Cardiac muscle cell (in vitro differentiated cells and primary cell): Measurements from ENCODE around the gene LCORL. TPM values are rescaled to one million over a fixed set of nuclear protein-coding genes. Genes with fewer than 3 reads are reported as not detected.
"Not testable (repeated sequence)": the region's sequence is repeated elsewhere in the genome, so short reads cannot be mapped to it uniquely, and the experiment has no call there.

ENCODE experiments used
- DNase-seq, 2 donors: peaks; one replicate each; pipeline versions ENCODE4 v3.0.0 to v3.0.0-alpha.2; 2010 to 2017; ENCODE audit warnings: low read depth in 1 of 2, low spot score in 1 of 2
- H3K27ac ChIP-seq: fragments of 200-600 bp; sonication (generic); 2 replicates; pipeline ENCODE4 v1.5.1; 2016
- H3K27me3 ChIP-seq: fragments of 200-600 bp; sonication (generic); 2 replicates; pipeline ENCODE4 v1.6.0; 2016; ENCODE audit warnings: control low read depth
- H3K36me3 ChIP-seq: fragments of 200-600 bp; sonication (generic); 2 replicates; pipeline ENCODE4 v1.5.1; 2016; ENCODE audit warnings: control low read depth
- H3K4me1 ChIP-seq: fragments of 200-600 bp; sonication (generic); 2 replicates; pipeline ENCODE4 v1.8.1; 2017; ENCODE audit warnings: low read depth, mild to moderate bottlenecking, mixed run types
- H3K4me3 ChIP-seq: fragments of 200-600 bp; sonication (generic); 2 replicates; pipeline ENCODE4 v1.5.1; 2016; ENCODE audit warnings: mild to moderate bottlenecking
- H3K9me3 ChIP-seq: fragments of 200-600 bp; sonication (generic); 2 replicates; pipeline ENCODE4 v1.5.1; 2017; ENCODE audit warnings: low read depth, mild to moderate bottlenecking, control low read depth
- polyA plus RNA-seq: library from polyadenylated mRNA; unstranded; fragments of >200 nt; fragmentation: Nextera tagmentation; extraction: Ambion mirVana; gene quantifications from 2 replicates; pipeline ENCODE4 v1.2.1, GENCODE V29; 2016
- total RNA-seq: library from RNA; depleted of rRNA; stranded (reverse); fragments of >200 nt; gene quantifications from 2 replicates; pipeline ENCODE4 v1.2.3, GENCODE V29; 2016
- TF ChIP-seq, protein P1 (sequence below): IDR thresholded peaks from 2 replicates; pipeline ENCODE4 v1.5.1; 2012; ENCODE audit warnings: low read depth, mild to moderate bottlenecking, low read length

Gene LCORL
- total and polyA plus RNA-seq, 2 experiments from 2014 or later, result 11.7 to 50.2 TPM

DNA sequence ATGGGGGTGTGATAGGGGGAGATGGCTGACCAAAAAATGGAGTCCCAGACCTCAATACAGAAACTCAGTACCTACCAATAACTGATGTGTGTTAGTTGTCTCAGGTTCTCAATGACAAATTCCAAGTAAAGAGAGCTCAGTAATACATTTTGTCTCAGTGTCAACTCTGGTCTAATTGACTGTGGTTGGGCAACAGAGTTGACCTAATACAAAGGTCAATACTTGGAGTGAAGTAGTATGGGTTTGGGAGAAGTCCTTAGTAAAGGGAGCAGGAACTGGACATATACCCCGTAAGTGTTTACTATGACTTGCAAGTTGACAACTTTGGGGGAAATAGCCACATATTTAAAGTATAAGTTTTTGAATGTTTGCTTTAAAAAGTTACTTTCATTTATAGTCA lies 20.5 kb upstream of the LCORL start:
- H3K4me1 ChIP-seq, result no peaks in the 10 kb centered on the region
- TF ChIP-seq, protein P1, sequence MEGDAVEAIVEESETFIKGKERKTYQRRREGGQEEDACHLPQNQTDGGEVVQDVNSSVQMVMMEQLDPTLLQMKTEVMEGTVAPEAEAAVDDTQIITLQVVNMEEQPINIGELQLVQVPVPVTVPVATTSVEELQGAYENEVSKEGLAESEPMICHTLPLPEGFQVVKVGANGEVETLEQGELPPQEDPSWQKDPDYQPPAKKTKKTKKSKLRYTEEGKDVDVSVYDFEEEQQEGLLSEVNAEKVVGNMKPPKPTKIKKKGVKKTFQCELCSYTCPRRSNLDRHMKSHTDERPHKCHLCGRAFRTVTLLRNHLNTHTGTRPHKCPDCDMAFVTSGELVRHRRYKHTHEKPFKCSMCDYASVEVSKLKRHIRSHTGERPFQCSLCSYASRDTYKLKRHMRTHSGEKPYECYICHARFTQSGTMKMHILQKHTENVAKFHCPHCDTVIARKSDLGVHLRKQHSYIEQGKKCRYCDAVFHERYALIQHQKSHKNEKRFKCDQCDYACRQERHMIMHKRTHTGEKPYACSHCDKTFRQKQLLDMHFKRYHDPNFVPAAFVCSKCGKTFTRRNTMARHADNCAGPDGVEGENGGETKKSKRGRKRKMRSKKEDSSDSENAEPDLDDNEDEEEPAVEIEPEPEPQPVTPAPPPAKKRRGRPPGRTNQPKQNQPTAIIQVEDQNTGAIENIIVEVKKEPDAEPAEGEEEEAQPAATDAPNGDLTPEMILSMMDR, result no peak
- H3K4me3 ChIP-seq, result no peak overlapping the region
- H3K27ac ChIP-seq, result no peak overlapping the region
- no peaks in the 10 kb centered on the region for H3K27me3 ChIP-seq
- DNase-seq, result no peak
- H3K36me3 ChIP-seq, result no peaks in the 10 kb centered on the region
- H3K9me3 ChIP-seq, result no peaks in the 10 kb centered on the region

DNA sequence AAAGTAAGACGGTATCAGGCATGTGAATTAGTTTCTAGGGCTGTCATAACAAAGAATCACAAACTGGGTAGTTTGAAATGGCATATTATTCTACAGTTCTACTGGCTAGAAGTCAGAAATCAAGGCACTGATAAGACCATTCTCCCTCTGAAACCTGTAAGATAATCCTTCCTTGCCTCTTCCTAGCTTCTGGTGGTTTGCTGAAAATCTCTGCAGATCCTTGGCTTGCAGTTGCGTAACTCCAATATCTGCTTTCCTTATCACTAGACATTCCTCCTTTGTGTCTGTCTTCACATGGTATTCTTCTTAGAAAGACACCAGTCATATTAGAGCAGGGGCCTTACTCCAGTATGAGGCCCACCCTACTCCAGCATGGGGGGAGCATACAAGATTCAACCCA lies 19.6 kb upstream of the LCORL start:
- peak in 1 of 2 donors; percentile 7 for DNase-seq
- Histone ChIP-seq H3K9me3 (no peaks in the 10 kb centered on the region), H3K4me3 (no peak overlapping the region), H3K4me1 (no peaks in the 10 kb centered on the region), H3K27ac (no peak overlapping the region), H3K36me3 (no peaks in the 10 kb centered on the region), H3K27me3 (no peaks in the 10 kb centered on the region)
- TF ChIP-seq, protein P1, result no peak

DNA sequence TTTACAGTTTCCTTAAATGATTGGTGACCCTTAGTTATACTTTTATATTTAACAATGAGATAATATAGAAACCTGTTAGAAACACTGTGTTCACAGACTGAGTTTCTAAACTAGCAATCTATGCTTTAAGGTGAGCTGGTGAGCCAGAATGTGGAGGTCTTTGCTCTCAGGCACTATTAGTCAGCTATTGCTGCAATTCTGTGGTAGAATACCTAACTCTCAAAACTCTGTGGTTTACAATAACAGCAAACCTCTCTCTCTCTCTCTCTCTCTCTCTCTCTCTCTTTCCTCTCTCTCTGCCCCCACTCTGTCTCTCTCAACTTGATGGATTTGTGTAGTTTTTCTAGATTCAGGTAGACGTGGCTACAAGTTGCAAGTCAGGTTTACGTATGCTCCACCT lies 17.6 kb upstream of the LCORL start:
- no peak for DNase-seq
- Histone ChIP-seq H3K27ac (no peak overlapping the region), H3K36me3 (no peaks in the 10 kb centered on the region), H3K9me3 (no peaks in the 10 kb centered on the region), H3K27me3 (no peaks in the 10 kb centered on the region), H3K4me3 (no peak overlapping the region), H3K4me1 (no peaks in the 10 kb centered on the region)
- TF ChIP-seq, protein P1, result no peak

- not testable (repeated sequence) for H3K9me3 ChIP-seq, H3K4me3 ChIP-seq, DNase-seq, H3K27ac ChIP-seq, H3K4me1 ChIP-seq, H3K36me3 ChIP-seq, H3K27me3 ChIP-seq
Observed at GRCh38 chr4:18036369-18036768, 14.8 kb upstream of the LCORL start.

- no peak overlapping the region for H3K4me3 ChIP-seq
- no peaks in the 10 kb centered on the region for H3K4me1 ChIP-seq
- TF ChIP-seq, protein P1, result no peak
- H3K27ac ChIP-seq, result no peak overlapping the region
- no peaks in the 10 kb centered on the region for H3K9me3 ChIP-seq
- H3K36me3 ChIP-seq, result no peaks in the 10 kb centered on the region
- peak in 1 of 2 donors; percentile 68 for DNase-seq
- no peaks in the 10 kb centered on the region for H3K27me3 ChIP-seq
Observed at GRCh38 chr4:18034099-18034498, 12.5 kb upstream of the LCORL start.

DNA sequence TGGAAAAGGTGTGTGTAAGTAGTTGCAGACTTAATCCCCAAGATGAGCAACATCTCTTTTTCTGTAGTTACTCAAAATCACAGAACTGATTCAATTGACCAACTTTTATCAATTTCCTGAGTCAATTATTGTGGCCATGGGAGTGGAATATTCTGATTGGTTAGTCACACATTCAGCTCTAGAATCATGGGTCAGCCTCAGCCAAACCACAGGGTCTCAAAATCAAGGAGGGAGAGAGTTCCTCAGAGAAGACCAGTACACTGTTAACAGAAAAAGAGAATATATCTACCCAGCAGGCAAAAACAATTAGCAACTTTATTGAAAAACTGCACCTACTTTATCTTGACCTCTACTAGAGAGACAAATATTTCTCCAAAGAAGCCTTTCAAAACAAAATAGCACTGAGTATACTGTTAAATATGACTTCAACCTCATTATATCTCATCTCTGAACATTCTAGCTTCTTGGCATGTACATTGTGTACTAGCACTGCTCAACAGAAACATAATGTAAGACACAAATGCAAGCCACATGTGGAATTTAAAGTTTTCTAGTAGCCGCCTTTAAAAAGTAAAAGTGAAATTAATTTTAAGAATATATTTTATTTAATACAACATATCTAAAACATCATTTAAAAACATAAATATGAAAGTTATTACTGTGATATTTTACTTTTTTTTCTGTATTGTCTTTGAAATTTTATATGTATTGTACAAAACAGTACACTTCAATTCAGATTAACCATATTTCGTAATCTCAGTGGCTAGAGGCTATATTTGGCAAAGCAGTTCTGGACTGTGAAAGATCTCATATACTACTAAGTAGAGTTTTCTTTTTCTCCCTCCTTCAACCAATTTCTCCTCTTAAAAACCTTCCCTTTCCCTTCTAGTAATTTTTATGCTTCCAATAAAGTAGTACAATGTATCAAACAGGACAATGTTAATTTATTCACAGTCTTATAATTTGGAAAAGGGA lies 11.8 kb upstream of the LCORL start:
- Histone ChIP-seq H3K27me3 (no peaks in the 10 kb centered on the region), H3K4me1 (no peaks in the 10 kb centered on the region), H3K4me3 (no peak overlapping the region), H3K9me3 (no peaks in the 10 kb centered on the region), H3K27ac (no peak overlapping the region), H3K36me3 (no peaks in the 10 kb centered on the region)
- TF ChIP-seq, protein P1, result no peak
- DNase-seq, result peak in 1 of 2 donors; percentile 63
